HG03045 (cell line): Measurements from ENCODE around the gene NRXN3.

Experiments used
- ATAC-seq: cut with Tn5 transposase; IDR thresholded peaks from one replicate; pipeline ENCODE4 v1.9.1; 2021; ENCODE audit warnings: mild to moderate bottlenecking, moderate library complexity; ENCODE audit not compliant: unreplicated experiment

The NRXN3 gene

GRCh38 chr14:79698298-79698711, 1528.1 kb downstream of the NRXN3 start:
- no peak for ATAC-seq

- no peak for ATAC-seq
Measured at GRCh38 chr14:79699206-79699605, 1529.0 kb downstream of the NRXN3 start.

DNA sequence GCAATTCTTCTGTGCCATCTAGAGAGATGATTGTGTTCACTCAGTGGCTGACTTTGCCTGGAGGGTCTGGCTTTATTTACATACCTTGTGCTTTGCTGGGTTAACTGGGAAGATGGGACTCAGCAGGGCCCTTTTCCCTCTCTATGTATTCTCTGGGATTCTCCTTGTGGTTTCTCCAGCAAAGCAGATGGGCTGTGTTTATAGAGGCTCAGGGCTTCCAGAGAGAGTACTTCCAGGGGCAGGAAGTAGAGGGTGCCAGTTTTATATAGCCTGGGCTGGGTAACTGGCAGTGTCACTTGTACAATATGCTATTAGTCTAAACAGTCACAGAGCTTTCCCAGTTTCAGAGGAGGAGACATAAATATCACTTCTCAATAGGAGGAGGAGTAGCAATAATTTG, 1531.2 kb downstream of the NRXN3 start:
- no peak for ATAC-seq

GRCh38 chr14:79702197-79702596, 1532.0 kb downstream of the NRXN3 start:
- ATAC-seq, result no peak

DNA sequence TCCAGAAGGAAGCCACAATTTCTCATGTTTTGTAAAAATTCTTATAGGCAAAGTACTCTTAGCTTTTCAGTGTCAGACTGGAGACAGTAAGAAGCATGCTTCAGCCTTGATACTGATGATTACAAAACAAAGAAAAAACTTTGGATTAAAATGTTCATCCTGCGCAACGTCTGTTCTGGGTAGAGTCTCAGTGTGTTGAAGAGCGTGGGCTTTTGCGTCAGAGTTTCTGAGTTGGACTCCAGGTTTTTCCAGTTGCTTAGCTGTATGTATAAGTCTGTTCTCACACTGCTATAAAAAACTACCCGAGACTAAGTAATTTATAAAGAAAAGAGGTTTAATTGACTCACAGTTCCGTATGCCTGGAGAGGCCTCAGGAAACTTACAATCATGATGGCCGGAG, 1533.0 kb downstream of the NRXN3 start:
- no peak for ATAC-seq

- ATAC-seq, result no peak
Measured at GRCh38 chr14:79704041-79704807, 1534.1 kb downstream of the NRXN3 start.

GRCh38 chr14:79705126-79705894, 1535.1 kb downstream of the NRXN3 start:
- ATAC-seq, result no peak

DNA sequence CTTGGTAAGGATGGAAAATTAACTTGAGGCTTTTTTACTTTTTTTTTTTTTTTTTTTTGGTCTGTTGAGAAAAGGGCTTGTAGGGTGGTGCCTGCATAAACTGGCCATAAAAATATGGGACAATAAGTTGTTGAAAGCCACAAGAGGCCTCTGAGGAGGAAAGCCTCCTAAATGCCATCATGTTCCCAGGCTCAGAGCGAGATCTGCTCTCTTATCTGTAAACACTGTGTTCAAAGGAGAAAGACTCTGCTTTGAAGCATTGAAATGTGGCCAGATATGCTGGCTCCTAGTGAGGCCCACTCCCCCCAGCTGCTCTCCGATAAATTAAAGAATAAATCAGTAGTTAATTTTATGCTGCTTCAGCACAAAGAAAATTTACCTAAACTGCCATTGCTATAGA, 1536.2 kb downstream of the NRXN3 start:
- ATAC-seq, result no peak

DNA sequence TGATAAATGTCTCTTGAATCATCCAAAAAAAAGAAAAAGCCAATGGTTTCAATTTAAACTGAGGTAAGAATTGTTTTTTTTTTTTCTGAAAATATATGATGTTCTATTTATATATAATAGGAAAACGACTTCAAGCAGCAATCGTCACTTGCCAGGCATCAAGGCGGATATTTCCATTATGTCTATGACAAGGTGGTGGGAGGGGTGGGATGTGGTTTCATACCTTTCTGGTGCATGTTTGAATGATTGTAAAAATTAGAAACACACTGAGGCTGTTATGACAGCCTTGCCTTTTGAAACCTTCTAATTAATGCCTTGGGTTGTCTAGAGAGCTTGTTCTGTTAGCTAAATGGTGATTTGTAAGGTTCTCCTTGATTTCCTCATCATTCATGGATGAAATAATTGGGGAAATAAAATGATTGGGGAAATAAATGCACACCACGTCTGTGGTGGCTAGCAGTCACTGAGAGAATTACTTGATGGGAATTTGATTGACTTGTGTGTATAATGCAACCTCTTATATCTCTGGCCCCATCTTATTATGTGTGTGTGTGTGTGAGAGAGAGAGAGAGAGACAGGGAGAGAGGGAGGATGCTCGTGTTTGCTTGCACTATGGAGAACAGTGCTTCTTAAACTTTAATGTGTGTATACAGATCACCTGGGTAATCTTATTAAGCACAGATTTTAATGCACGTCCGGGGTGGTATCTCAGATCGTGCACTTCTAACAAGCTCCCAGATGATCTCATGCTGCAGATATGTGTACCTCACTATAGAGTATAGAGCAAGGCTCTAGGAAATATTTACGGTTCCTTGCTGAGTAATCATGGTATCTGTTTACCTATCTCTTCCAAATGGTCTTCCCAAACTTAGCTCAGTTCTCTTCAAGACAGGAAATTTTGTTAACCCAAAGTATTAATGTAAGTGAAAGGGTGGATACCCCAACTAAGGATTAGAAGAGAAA, 1538.5 kb downstream of the NRXN3 start:
- no peak for ATAC-seq

DNA sequence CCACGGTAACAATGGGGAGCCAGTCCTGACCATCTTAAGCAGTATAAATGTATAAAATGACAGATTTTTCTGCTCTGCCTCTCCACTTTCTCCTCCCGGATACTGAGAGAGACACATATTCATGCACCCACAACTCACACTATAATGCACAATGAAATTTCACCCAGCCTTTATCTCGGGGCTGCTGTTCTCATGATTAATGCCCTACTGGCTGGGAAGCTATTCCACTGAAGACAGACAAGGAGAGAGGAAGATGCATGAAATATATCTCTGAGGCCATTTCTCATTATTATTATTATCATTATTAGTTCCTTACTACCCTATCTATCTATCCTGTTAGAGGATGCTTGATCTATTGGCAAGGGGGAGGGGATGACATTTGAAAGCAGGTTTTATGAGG, 1539.4 kb downstream of the NRXN3 start:
- no peak for ATAC-seq

- no peak for ATAC-seq
Measured at GRCh38 chr14:79712302-79712950, 1542.3 kb downstream of the NRXN3 start.

GRCh38 chr14:79721399-79722084, 1551.4 kb downstream of the NRXN3 start:
- ATAC-seq, result no peak

DNA sequence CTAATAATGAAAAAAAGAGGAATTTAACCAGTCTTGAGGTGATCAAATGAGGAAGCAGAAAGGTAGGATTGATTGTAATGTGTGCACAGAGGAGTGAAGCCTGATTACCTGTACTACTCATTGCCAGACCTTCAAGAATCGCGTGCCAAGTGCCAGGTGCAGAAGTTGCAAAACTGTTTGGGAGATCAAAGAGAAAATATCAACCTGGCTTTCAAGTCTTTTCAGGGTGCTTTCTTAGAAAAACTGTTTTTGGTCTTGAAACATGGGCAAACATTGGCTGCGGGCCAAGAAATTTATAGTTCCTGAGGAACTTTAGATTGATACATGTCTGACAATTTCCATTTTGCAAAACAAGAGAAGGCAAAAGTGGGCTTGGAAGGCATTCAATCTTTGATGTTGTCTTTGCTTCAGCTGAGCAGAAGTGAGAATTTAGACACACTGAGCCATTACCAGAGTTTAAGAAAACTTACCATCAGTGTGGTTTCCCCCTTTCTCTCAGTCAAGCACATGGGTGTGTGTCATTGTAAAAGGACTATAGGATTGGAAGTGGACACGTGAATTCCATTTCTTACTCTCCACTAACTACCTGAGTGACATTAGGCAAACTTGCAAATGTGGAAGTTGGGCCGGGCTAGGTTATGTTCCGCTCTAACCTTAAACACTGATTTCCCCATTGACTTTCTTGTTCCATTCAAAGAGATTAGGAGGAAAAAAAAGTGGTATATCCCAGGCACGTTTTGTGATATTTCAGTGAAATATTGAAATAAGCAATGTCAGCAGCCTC, 1555.0 kb downstream of the NRXN3 start:
- ATAC-seq, result no peak

- no peak for ATAC-seq
Measured at GRCh38 chr14:79727900-79728299, 1557.7 kb downstream of the NRXN3 start.

DNA sequence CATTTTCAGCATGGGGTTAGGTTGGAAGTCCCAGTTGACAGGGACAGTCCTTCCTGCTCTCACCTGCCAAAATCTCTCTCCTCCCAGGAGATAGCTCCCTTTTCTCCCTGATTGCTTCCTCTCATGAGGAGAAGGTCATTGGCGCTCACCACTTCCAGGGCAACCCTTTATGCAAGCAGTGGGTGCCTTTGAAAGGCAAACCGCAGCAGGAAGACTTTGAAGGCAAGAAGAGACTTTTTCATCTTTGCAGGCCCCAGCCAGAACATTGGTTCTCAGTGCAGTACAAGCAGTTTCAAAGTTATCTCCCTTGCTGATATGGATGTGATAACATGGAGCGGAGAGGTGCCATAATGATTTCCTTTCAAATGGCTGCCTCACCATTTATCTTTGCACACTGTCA, 1558.2 kb downstream of the NRXN3 start:
- no peak for ATAC-seq

GRCh38 chr14:79729731-79730130, 1559.6 kb downstream of the NRXN3 start:
- ATAC-seq, result no peak

GRCh38 chr14:79730196-79730595, 1560.0 kb downstream of the NRXN3 start:
- ATAC-seq, result no peak

DNA sequence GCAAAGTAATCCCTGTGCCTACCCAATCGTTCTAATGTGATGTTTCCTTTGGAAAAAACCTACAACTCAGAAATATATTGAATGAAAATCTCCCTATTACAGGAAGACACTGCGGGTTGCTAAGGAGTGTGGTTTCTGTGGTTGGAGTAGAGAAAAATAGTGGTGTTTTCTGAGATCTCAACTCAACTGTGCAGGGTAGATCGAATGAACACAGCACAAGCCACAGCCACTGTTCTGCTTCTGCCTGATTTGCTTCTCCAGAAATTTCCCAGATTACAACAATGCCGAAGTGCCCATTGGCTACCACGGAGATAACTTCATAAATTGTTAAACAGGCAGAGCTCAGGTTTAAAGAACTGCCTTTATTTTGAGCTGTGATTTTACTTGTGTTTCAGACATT, 1560.8 kb downstream of the NRXN3 start:
- ATAC-seq, result no peak

- ATAC-seq, result no peak
Measured at GRCh38 chr14:79732911-79733655, 1562.9 kb downstream of the NRXN3 start.
